HCT116 (cell line): ENCODE measurements around the gene DIS3L2.

Source experiments
- ELF1 ChIP-seq: IDR thresholded peaks from 2 replicates; pipeline ENCODE4 v1.6.1; 2012; ENCODE audit warnings: low read depth, borderline replicate concordance
- EZH2 ChIP-seq: fragments of 200-600 bp; sonication (generic); IDR thresholded peaks from 2 replicates; pipeline ENCODE4 v1.6.1; 2017; ENCODE audit warnings: antibody characterized with exemption, mixed run types
- EZH2phosphoT487 ChIP-seq: fragments of 200-600 bp; IDR thresholded peaks from 2 replicates; pipeline ENCODE4 v1.6.1; 2018; ENCODE audit warnings: antibody characterized with exemption, borderline replicate concordance
- POLR2A ChIP-seq: IDR thresholded peaks from 2 replicates; pipeline ENCODE4 v1.7.0; 2011; ENCODE audit warnings: borderline replicate concordance; ENCODE audit not compliant: insufficient read depth, insufficient read length; ENCODE audit errors: extremely low read depth
- RAD21 ChIP-seq: IDR thresholded peaks from 2 replicates; pipeline ENCODE4 v1.6.1; 2012; ENCODE audit warnings: low read depth, mild to moderate bottlenecking
- SIN3A ChIP-seq: IDR thresholded peaks from 2 replicates; pipeline ENCODE4 v1.6.1; 2012; ENCODE audit warnings: low read depth
- TCF7L2 ChIP-seq: IDR thresholded peaks from 2 replicates; pipeline ENCODE4 v1.7.0; 2011; ENCODE audit warnings: borderline replicate concordance, inconsistent platforms; ENCODE audit not compliant: insufficient read depth, insufficient read length; ENCODE audit errors: extremely low read depth
- ZNF274 ChIP-seq: fragments of 200-500 bp; sonication (Bioruptor generic); IDR thresholded peaks from 2 replicates; pipeline ENCODE4 v1.6.1; 2014; ENCODE audit warnings: mild to moderate bottlenecking, low read depth, low read length, inconsistent platforms
- TF ChIP-seq, protein P1 (sequence below): IDR thresholded peaks from 2 replicates; pipeline ENCODE4 v1.6.1; 2012
- TF ChIP-seq, protein P2 (sequence below), 3 experiments: fragments of 200-600 bp in 1 of 3; sonication (generic) in 1 of 3; IDR thresholded peaks in 2 of 3; conservative IDR thresholded peaks in 1 of 3; 2 replicates each; pipeline ENCODE4 v1.5.1; 2012 to 2017; ENCODE audit warnings: low read depth in 2 of 3, low read length in 2 of 3, antibody characterized with exemption in 1 of 3, borderline replicate concordance in 1 of 3, control low read depth in 1 of 3, mild to moderate bottlenecking in 1 of 3, mixed read lengths in 1 of 3, mixed run types in 1 of 3, moderate library complexity in 1 of 3; ENCODE audit not compliant: insufficient read depth in 1 of 3
- TF ChIP-seq, protein P3 (sequence below): IDR thresholded peaks from 2 replicates; pipeline ENCODE4 v1.6.1; 2012

GRCh38 chr2:232324778-232325177, 363.3 kb downstream of the DIS3L2 start:
- TF ChIP-seq, protein P1, sequence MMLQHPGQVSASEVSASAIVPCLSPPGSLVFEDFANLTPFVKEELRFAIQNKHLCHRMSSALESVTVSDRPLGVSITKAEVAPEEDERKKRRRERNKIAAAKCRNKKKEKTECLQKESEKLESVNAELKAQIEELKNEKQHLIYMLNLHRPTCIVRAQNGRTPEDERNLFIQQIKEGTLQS, result no peak
- TF ChIP-seq, protein P2, sequence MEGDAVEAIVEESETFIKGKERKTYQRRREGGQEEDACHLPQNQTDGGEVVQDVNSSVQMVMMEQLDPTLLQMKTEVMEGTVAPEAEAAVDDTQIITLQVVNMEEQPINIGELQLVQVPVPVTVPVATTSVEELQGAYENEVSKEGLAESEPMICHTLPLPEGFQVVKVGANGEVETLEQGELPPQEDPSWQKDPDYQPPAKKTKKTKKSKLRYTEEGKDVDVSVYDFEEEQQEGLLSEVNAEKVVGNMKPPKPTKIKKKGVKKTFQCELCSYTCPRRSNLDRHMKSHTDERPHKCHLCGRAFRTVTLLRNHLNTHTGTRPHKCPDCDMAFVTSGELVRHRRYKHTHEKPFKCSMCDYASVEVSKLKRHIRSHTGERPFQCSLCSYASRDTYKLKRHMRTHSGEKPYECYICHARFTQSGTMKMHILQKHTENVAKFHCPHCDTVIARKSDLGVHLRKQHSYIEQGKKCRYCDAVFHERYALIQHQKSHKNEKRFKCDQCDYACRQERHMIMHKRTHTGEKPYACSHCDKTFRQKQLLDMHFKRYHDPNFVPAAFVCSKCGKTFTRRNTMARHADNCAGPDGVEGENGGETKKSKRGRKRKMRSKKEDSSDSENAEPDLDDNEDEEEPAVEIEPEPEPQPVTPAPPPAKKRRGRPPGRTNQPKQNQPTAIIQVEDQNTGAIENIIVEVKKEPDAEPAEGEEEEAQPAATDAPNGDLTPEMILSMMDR (IDR thresholded peaks at IDR 0.05 in 2 of 3, conservative IDR thresholded peaks at IDR 0.05 in 1 of 3; ENCODE audit: borderline replicate concordance in 1 of 3, insufficient read depth in 1 of 3, low read depth in 2 of 3, low read length in 2 of 3), result no peak
- TF ChIP-seq, protein P3, sequence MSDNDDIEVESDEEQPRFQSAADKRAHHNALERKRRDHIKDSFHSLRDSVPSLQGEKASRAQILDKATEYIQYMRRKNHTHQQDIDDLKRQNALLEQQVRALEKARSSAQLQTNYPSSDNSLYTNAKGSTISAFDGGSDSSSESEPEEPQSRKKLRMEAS, result no peak
- TF ChIP-seq POLR2A (no peak), EZH2 (no peak), RAD21 (no peak), SIN3A (no peak), ZNF274 (no peak), ELF1 (no peak), EZH2phosphoT487 (no peak), TCF7L2 (no peak)
